PC-3 (cell line): Measurements from ENCODE around the gene ZCCHC7. TPM values are rescaled to one million over a fixed set of nuclear protein-coding genes. Genes with fewer than 3 reads are reported as not detected.

Source experiments
- ATAC-seq: fragments of 200-7000 bp; cut with Tn5 transposase; 2 replicates; pipeline ENCODE4 v1.9.1; 2020; ENCODE audit warnings: mild to moderate bottlenecking, moderate library complexity
- BruUV-seq: library from RNA; stranded (reverse); fragments of 400-500 nt; replicated peaks from 2 replicates; lab custom pipeline; 2021; lab: Mats Ljungman, UMichigan
- CTCF ChIA-PET: fragments of 300-600 bp; sonication (Branson Sonifier 250); formaldehyde crosslinking; loops from one replicate; lab custom pipeline; 2022; ENCODE audit warnings: antibody characterized with exemption; lab: Charles Lee
- POLR2A ChIA-PET: fragments of 300-600 bp; sonication (Branson Sonifier 250); formaldehyde crosslinking; loops from one replicate; lab custom pipeline; 2022; ENCODE audit warnings: antibody characterized with exemption; ENCODE audit not compliant: unreplicated experiment; lab: Charles Lee
- DNase-seq: peaks from one replicate; pipeline ENCODE4 v3.0.0-alpha.2; 2015
- H2AFZ ChIP-seq: fragments of 300-600 bp; sonication (generic); 2 replicates; pipeline ENCODE4 v1.6.0; 2016; ENCODE audit warnings: antibody characterized with exemption, low read length
- H3F3A ChIP-seq: fragments of 300-600 bp; sonication (generic); one replicate; pipeline ENCODE4 v1.6.0; 2017; ENCODE audit warnings: antibody characterized with exemption, low read length, control low read depth, mild to moderate bottlenecking; ENCODE audit not compliant: unreplicated experiment
- H3K27ac ChIP-seq: fragments of 300-600 bp; sonication (generic); 2 replicates; pipeline ENCODE4 v1.5.1; 2016; ENCODE audit warnings: mild to moderate bottlenecking, low read length
- H3K27me3 ChIP-seq: fragments of 300-600 bp; sonication (generic); 2 replicates; pipeline ENCODE4 v1.6.1; 2016; ENCODE audit warnings: low read length, mixed read lengths
- H3K36me3 ChIP-seq: fragments of 300-600 bp; sonication (generic); 2 replicates; pipeline ENCODE4 v1.6.1; 2016; ENCODE audit warnings: low read depth, mixed run types, low read length, mixed read lengths
- H3K4me1 ChIP-seq: fragments of 300-600 bp; sonication (generic); 2 replicates; pipeline ENCODE4 v1.5.1; 2016; ENCODE audit warnings: low read length; ENCODE audit not compliant: insufficient read depth
- H3K4me2 ChIP-seq: fragments of 300-600 bp; sonication (generic); 2 replicates; pipeline ENCODE4 v1.6.0; 2016; ENCODE audit warnings: low read length
- H3K4me3 ChIP-seq: fragments of 300-600 bp; sonication (generic); 2 replicates; pipeline ENCODE4 v1.5.1; 2016; ENCODE audit warnings: mild to moderate bottlenecking, low read length, mixed read lengths
- H3K79me2 ChIP-seq: fragments of 300-600 bp; sonication (generic); 2 replicates; pipeline ENCODE4 v1.6.1; 2017; ENCODE audit warnings: low read length, mixed read lengths
- H3K9ac ChIP-seq: fragments of 300-600 bp; sonication (generic); 2 replicates; pipeline ENCODE4 v1.6.0; 2016; ENCODE audit warnings: mild to moderate bottlenecking, low read length
- H3K9me2 ChIP-seq: fragments of 300-600 bp; sonication (generic); replicated peaks from 2 replicates; pipeline ENCODE4 v1.6.1; 2016; ENCODE audit warnings: mixed run types, low read length, mixed read lengths
- H3K9me3 ChIP-seq: fragments of 300-600 bp; sonication (generic); 2 replicates; pipeline ENCODE4 v1.6.1; 2016; ENCODE audit warnings: low read length, mixed read lengths
- H4K20me1 ChIP-seq: fragments of 300-600 bp; sonication (generic); 2 replicates; pipeline ENCODE4 v1.6.1; 2016; ENCODE audit warnings: low read length, mixed read lengths
- CTCF ChIP-seq: fragments of 300-600 bp; sonication (generic); conservative IDR thresholded peaks from 2 replicates; pipeline ENCODE4 v1.5.1; 2017; ENCODE audit warnings: antibody characterized with exemption, low read depth, mild to moderate bottlenecking, low read length
- EZH2 ChIP-seq: fragments of 300-600 bp; sonication (generic); IDR thresholded peaks from one replicate; pipeline ENCODE4 v1.6.1; 2017; ENCODE audit warnings: antibody characterized with exemption, mild to moderate bottlenecking, low read length; ENCODE audit not compliant: unreplicated experiment
- EZH2phosphoT487 ChIP-seq: fragments of 300-600 bp; sonication (generic); IDR thresholded peaks from 2 replicates; pipeline ENCODE4 v1.6.1; 2018; ENCODE audit warnings: mild to moderate bottlenecking, antibody characterized with exemption, low read length, borderline replicate concordance
- intact Hi-C: fragments of 100-400 bp; cut with micrococcal nuclease; formaldehyde crosslinking; loops from 2 replicates; pipeline ENCODE4 v1.9.0; 2023
- total RNA-seq: library from RNA; depleted of rRNA; stranded (reverse); fragments of >200 nt; gene quantifications from 2 replicates; pipeline ENCODE4 v1.2.3, GENCODE V29; 2014

The ZCCHC7 gene
- total RNA-seq, 1 experiment from 2014 or later: 6.5 TPM

GRCh38 chr9:37128051-37128450 lies 7.7 kb downstream of the ZCCHC7 start:
- H3K9me2 ChIP-seq: no peaks in the 10 kb centered on the region
- intact Hi-C loops: loop anchor here (10.0 kb wide), 1 partner anchor 97 kb away; no protein-coding TSS in a partner anchor
- H3K27ac ChIP-seq: no peak overlapping the region
- H3K36me3 ChIP-seq: peaks cover 10% of the 10 kb centered on the region; the same call in 1 of the 2 replicates
- H3K9ac ChIP-seq: no peak overlapping the region
- ChIA-PET POLR2A (no interaction called here), CTCF (no interaction called here)
- no peak for DNase-seq
- H4K20me1 ChIP-seq: no peaks in the 10 kb centered on the region
- peaks cover 46% of the 10 kb centered on the region for H3K79me2 ChIP-seq
- no peaks in the 10 kb centered on the region for H3K9me3 ChIP-seq
- no peaks in the 10 kb centered on the region for H3K27me3 ChIP-seq
- H3K4me2 ChIP-seq: no peak overlapping the region
- no peak for ATAC-seq
- no peaks in the 10 kb centered on the region for H3F3A ChIP-seq
- no TSS peak for BruUV-seq
- no peak overlapping the region for H3K4me3 ChIP-seq
- H2AFZ ChIP-seq: no peak overlapping the region
- no peak for TF ChIP-seq EZH2phosphoT487
- no peak for TF ChIP-seq CTCF
- TF ChIP-seq EZH2: no peak
- no peaks in the 10 kb centered on the region for H3K4me1 ChIP-seq

DNA sequence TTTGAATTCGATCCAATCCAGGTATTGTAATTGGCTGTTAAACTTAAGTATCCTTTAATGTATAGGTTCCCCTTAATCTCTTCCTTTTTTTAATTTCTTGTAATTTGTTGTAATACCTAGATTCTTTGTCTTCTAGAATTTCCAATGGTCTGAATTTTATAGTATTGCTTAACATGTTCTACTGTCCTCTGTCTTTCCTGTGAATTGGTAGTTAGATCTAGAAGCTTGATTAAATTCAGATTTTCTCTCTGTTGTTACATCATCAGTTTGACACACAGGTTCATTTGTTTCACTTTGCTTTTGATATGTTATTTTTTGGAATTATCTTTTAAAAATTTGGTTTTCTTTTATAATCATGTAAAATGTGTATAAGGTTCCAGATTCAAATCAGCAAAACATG lies 13.8 kb downstream of the ZCCHC7 start:
- no peak overlapping the region for H3K4me3 ChIP-seq
- peaks cover 16% of the 10 kb centered on the region; the same call in 1 of the 2 replicates for H3K79me2 ChIP-seq
- H3F3A ChIP-seq: no peaks in the 10 kb centered on the region
- no peak for DNase-seq
- BruUV-seq: no TSS peak
- H3K27ac ChIP-seq: no peak overlapping the region
- H3K9me2 ChIP-seq: no peaks in the 10 kb centered on the region
- no peaks in the 10 kb centered on the region for H3K9me3 ChIP-seq
- no peak overlapping the region for H2AFZ ChIP-seq
- POLR2A ChIA-PET: no interaction called here
- TF ChIP-seq EZH2phosphoT487: no peak
- TF ChIP-seq CTCF: no peak
- TF ChIP-seq EZH2: no peak
- 0 out of 2 replicates have a peak, but pooled peaks cover 6% of the 10 kb centered on the region for H4K20me1 ChIP-seq
- H3K9ac ChIP-seq: no peak overlapping the region
- CTCF ChIA-PET: no interaction called here
- H3K27me3 ChIP-seq: no peaks in the 10 kb centered on the region
- no peaks in the 10 kb centered on the region for H3K4me1 ChIP-seq
- ATAC-seq: no peak
- no peak overlapping the region for H3K4me2 ChIP-seq
- intact Hi-C loops: no loop called here
- no peaks in the 10 kb centered on the region; the same call in 1 of the 2 replicates for H3K36me3 ChIP-seq

- Histone ChIP-seq H3K4me2 (no peak overlapping the region), H3K36me3 (no peaks in the 10 kb centered on the region), H3K27ac (no peak overlapping the region), H2AFZ (no peak overlapping the region), H3K4me3 (no peak overlapping the region), H3K9ac (no peak overlapping the region), H3K4me1 (no peaks in the 10 kb centered on the region), H3F3A (no peaks in the 10 kb centered on the region), H3K9me3 (no peaks in the 10 kb centered on the region), H4K20me1 (0 out of 2 replicates have a peak, but pooled peaks cover 9% of the 10 kb centered on the region), H3K9me2 (no peaks in the 10 kb centered on the region), H3K79me2 (peaks cover 20% of the 10 kb centered on the region; the same call in 1 of the 2 replicates), H3K27me3 (no peaks in the 10 kb centered on the region)
- intact Hi-C loops: no loop called here
- POLR2A ChIA-PET: no interaction called here
- no peak for DNase-seq
- ATAC-seq: no peak
- BruUV-seq: no TSS peak
- CTCF ChIA-PET: no interaction called here
- TF ChIP-seq CTCF: no peak
- no peak for TF ChIP-seq EZH2
- TF ChIP-seq EZH2phosphoT487: no peak
These were observed 20.6 kb downstream of the ZCCHC7 start for GRCh38 chr9:37141015-37141414.
